ENCODE results near the gene SULT4A1. TPM values are rescaled to one million over a fixed set of nuclear protein-coding genes. Genes with fewer than 3 reads are reported as not detected.

SULT4A1 gene
- total RNA-seq, 2 experiments from 2014 or later = not detected

- no peak overlapping the region for H3K4me2 ChIP-seq (ENCODE audit: low read length)
- BruUV-seq (replicated peaks) = no TSS peak
- DNase-seq (ENCODE audit: low spot score) = no peak
- intact Hi-C loops (cut with micrococcal nuclease; ENCODE audit: unreplicated experiment) = no loop called here
- ChIA-PET CTCF (ENCODE audit: unreplicated experiment) (no interaction called here), POLR2A (no interaction called here)
- no peak overlapping the region for H3K4me3 ChIP-seq (ENCODE audit: low read depth, low read length, poor library complexity, severe bottlenecking)
- H3K79me2 ChIP-seq (ENCODE audit: insufficient read depth, low read depth, low read length) = no peaks in the 10 kb centered on the region
- H4K20me1 ChIP-seq (ENCODE audit: insufficient read depth, low read length) = no peaks in the 10 kb centered on the region
- H3K4me1 ChIP-seq (ENCODE audit: insufficient read depth, low read length, poor library complexity, severe bottlenecking) = no peaks in the 10 kb centered on the region
- H3K27ac ChIP-seq (ENCODE audit: low read depth, low read length, poor library complexity, severe bottlenecking) = no peak overlapping the region
- H3K9me2 ChIP-seq (ENCODE audit: insufficient read depth, low read length) = no peaks in the 10 kb centered on the region
- H3K9me3 ChIP-seq (ENCODE audit: low read length) = no peaks in the 10 kb centered on the region
- no peak overlapping the region for H2AFZ ChIP-seq (ENCODE audit: low read length)
- TF ChIP-seq EZH2phosphoT487 (IDR thresholded peaks at IDR 0.05; ENCODE audit: borderline replicate concordance, low read depth, low read length) = no peak
- TF ChIP-seq CTCF (conservative IDR thresholded peaks at IDR 0.05; ENCODE audit: low read length) = no peak
- H3K36me3 ChIP-seq (ENCODE audit: insufficient read depth, low read length) = no peaks in the 10 kb centered on the region
Measured at GRCh38 chr22:43892183-43892894, 30.0 kb upstream of the SULT4A1 start.

- no peaks in the 10 kb centered on the region for H3K36me3 ChIP-seq (ENCODE audit: insufficient read depth, low read length)
- H3K4me2 ChIP-seq (ENCODE audit: low read length) = no peak within 1 kb of the TSS
- no peak within 1 kb of the TSS for H2AFZ ChIP-seq (ENCODE audit: low read length)
- ChIA-PET POLR2A (no interaction called here), CTCF (ENCODE audit: unreplicated experiment) (no interaction called here)
- DNase-seq (ENCODE audit: low spot score) = no peak
- no peak for TF ChIP-seq CTCF (conservative IDR thresholded peaks at IDR 0.05; ENCODE audit: low read length)
- TF ChIP-seq EZH2phosphoT487 (IDR thresholded peaks at IDR 0.05; ENCODE audit: borderline replicate concordance, low read depth, low read length) = no peak
- no peaks in the 10 kb centered on the region for H3K79me2 ChIP-seq (ENCODE audit: insufficient read depth, low read depth, low read length)
- no peaks in the 10 kb centered on the region for H4K20me1 ChIP-seq (ENCODE audit: insufficient read depth, low read length)
- no peaks in the 10 kb centered on the region for H3K4me1 ChIP-seq (ENCODE audit: insufficient read depth, low read length, poor library complexity, severe bottlenecking)
- intact Hi-C loops (cut with micrococcal nuclease; ENCODE audit: unreplicated experiment) = no loop called here
- H3K4me3 ChIP-seq (ENCODE audit: low read depth, low read length, poor library complexity, severe bottlenecking) = no peak within 1 kb of the TSS
- H3K9me2 ChIP-seq (ENCODE audit: insufficient read depth, low read length) = no peaks in the 10 kb centered on the region
- no TSS peak for BruUV-seq (replicated peaks)
- no peaks in the 10 kb centered on the region for H3K9me3 ChIP-seq (ENCODE audit: low read length)
- no peak within 1 kb of the TSS for H3K27ac ChIP-seq (ENCODE audit: low read depth, low read length, poor library complexity, severe bottlenecking)
Measured at GRCh38 chr22:43891360-43892182, 29.3 kb upstream of the SULT4A1 start, which contains the start of gene PNPLA5. PNPLA5 (minus strand) TSS chr22:43892013; CDS start chr22:43891880, 133 bp downstream.

GRCh38 chr22:43890901-43891331, 28.6 kb upstream of the SULT4A1 start:
- no peak for DNase-seq (ENCODE audit: low spot score)
- H3K27ac ChIP-seq (ENCODE audit: low read depth, low read length, poor library complexity, severe bottlenecking) = no peak overlapping the region
- H3K4me1 ChIP-seq (ENCODE audit: insufficient read depth, low read length, poor library complexity, severe bottlenecking) = no peaks in the 10 kb centered on the region
- no TSS peak for BruUV-seq (replicated peaks)
- TF ChIP-seq EZH2phosphoT487 (IDR thresholded peaks at IDR 0.05; ENCODE audit: borderline replicate concordance, low read depth, low read length) (no peak), CTCF (conservative IDR thresholded peaks at IDR 0.05; ENCODE audit: low read length) (no peak)
- H3K9me2 ChIP-seq (ENCODE audit: insufficient read depth, low read length) = no peaks in the 10 kb centered on the region
- intact Hi-C loops (cut with micrococcal nuclease; ENCODE audit: unreplicated experiment) = no loop called here
- ChIA-PET POLR2A (no interaction called here), CTCF (ENCODE audit: unreplicated experiment) (no interaction called here)
- H3K4me2 ChIP-seq (ENCODE audit: low read length) = no peak overlapping the region
- H3K36me3 ChIP-seq (ENCODE audit: insufficient read depth, low read length) = no peaks in the 10 kb centered on the region
- no peak overlapping the region for H2AFZ ChIP-seq (ENCODE audit: low read length)
- no peaks in the 10 kb centered on the region for H3K79me2 ChIP-seq (ENCODE audit: insufficient read depth, low read depth, low read length)
- no peaks in the 10 kb centered on the region for H4K20me1 ChIP-seq (ENCODE audit: insufficient read depth, low read length)
- no peaks in the 10 kb centered on the region for H3K9me3 ChIP-seq (ENCODE audit: low read length)
- no peak overlapping the region for H3K4me3 ChIP-seq (ENCODE audit: low read depth, low read length, poor library complexity, severe bottlenecking)
